T-cell (primary cell): Measurements from ENCODE around the gene STK33. TPM values are rescaled to one million over a fixed set of nuclear protein-coding genes. Genes with fewer than 3 reads are reported as not detected.

ENCODE experiments used
- ATAC-seq, 4 experiments: fragments of 200-7000 bp in 3 of 4; fragments of 150-1000 bp in 1 of 4; cut with Tn5 transposase; replicated peaks in 1 of 4; 1 replicate in 3 of 4; 2 replicates in 1 of 4; pipeline ENCODE4 v1.10.0; 2021; ENCODE audit warnings: moderate library complexity in 3 of 4, mild to moderate bottlenecking in 2 of 4, moderate number of reproducible peaks in 1 of 4
- CTCF ChIA-PET, 2 donors: fragments of 300-600 bp; sonication (Branson Sonifier 250); formaldehyde crosslinking; loops; one replicate each; lab custom pipeline; 2022; ENCODE audit warnings: antibody characterized with exemption in 2 of 2; lab: Charles Lee
- POLR2A ChIA-PET, 2 donors: fragments of 300-600 bp; sonication (Branson Sonifier 250); formaldehyde crosslinking; loops; one replicate each; lab custom pipeline; 2022; ENCODE audit warnings: antibody characterized with exemption in 2 of 2; lab: Charles Lee
- DNase-seq, 35 experiments: peaks; one replicate each; pipeline versions ENCODE4 v3.0.0 to v3.0.0-alpha.2; 2013 to 2023
- H3K27ac ChIP-seq: one replicate; pipeline ENCODE4 v1.5.1; 2013; ENCODE audit warnings: low read length
- H3K27me3 ChIP-seq, 2 experiments: replicated peaks in 1 of 2; 1 replicate in 1 of 2; 2 replicates in 1 of 2; pipeline versions ENCODE4 v1.6.1 to v1.7.0; 2013; ENCODE audit warnings: low read length in 1 of 2, mixed read lengths in 1 of 2; ENCODE audit not compliant: control insufficient read depth in 2 of 2, insufficient read depth in 2 of 2; ENCODE audit errors: extremely low read depth in 1 of 2
- H3K36me3 ChIP-seq, 2 donors: 1 replicate in 1 of 2; 2 replicates in 1 of 2; pipeline versions ENCODE4 v1.6.1 to v1.7.0; 2013; ENCODE audit warnings: low read length in 1 of 2; ENCODE audit not compliant: control insufficient read depth in 2 of 2, insufficient read depth in 1 of 2; ENCODE audit errors: extremely low read depth in 1 of 2
- H3K4me1 ChIP-seq, 2 experiments: 1 replicate in 1 of 2; 2 replicates in 1 of 2; pipeline versions ENCODE4 v1.6.1 to v1.7.0; 2013; ENCODE audit warnings: low read length in 2 of 2, mixed read lengths in 1 of 2; ENCODE audit not compliant: insufficient read depth in 2 of 2, control insufficient read depth in 1 of 2; ENCODE audit errors: extremely low read depth in 1 of 2
- H3K4me3 ChIP-seq, 2 donors: 1 replicate in 1 of 2; 2 replicates in 1 of 2; pipeline versions ENCODE4 v1.5.1 to v1.7.0; 2013; ENCODE audit warnings: mild to moderate bottlenecking in 2 of 2, low read length in 1 of 2, moderate library complexity in 1 of 2; ENCODE audit not compliant: control insufficient read depth in 1 of 2; ENCODE audit errors: extremely low read depth in 1 of 2
- H3K9me3 ChIP-seq: 2 replicates; pipeline ENCODE4 v1.7.0; 2013
- H3K27ac Mint-ChIP-seq, 2 donors: one replicate each; pipeline ENCODE4 v1.8.0; 2020 to 2021; ENCODE audit warnings: mild to moderate bottlenecking in 2 of 2, mixed read lengths in 2 of 2
- H3K27me3 Mint-ChIP-seq, 2 donors: one replicate each; pipeline ENCODE4 v1.8.0; 2021 to 2022; ENCODE audit warnings: mixed read lengths in 2 of 2
- H3K36me3 Mint-ChIP-seq: one replicate; pipeline ENCODE4 v1.8.0; 2021; ENCODE audit warnings: mixed read lengths
- H3K4me1 Mint-ChIP-seq, 3 donors: one replicate each; pipeline ENCODE4 v1.8.0; 2020 to 2022; ENCODE audit warnings: mixed read lengths in 3 of 3, mild to moderate bottlenecking in 1 of 3
- H3K4me3 Mint-ChIP-seq, 3 donors: one replicate each; pipeline ENCODE4 v1.8.0; 2020 to 2022; ENCODE audit warnings: mild to moderate bottlenecking in 3 of 3, mixed read lengths in 3 of 3, moderate library complexity in 3 of 3
- H3K9me3 Mint-ChIP-seq, 3 donors: one replicate each; pipeline ENCODE4 v1.8.0; 2020 to 2022; ENCODE audit warnings: mixed read lengths in 3 of 3
- WGBS: methylation state at CpG from one replicate; pipeline ENCODE4 v1.1.5; 2013; ENCODE audit warnings: missing lambda C conversion rate; ENCODE audit not compliant: insufficient coverage; 5-methylcytosine and 5-hydroxymethylcytosine counted together
- total RNA-seq, 35 experiments: library from RNA in 6 of 35; stranded (reverse) in 6 of 35; fragments of 120-200 nt in 1 of 35; gene quantifications; one replicate each; pipeline versions ENCODE4 v1.2.1 to v1.2.4 and lab custom pipeline; 2013 to 2026

The STK33 gene
- total RNA-seq, 5 donors from 2014 or later (not counting 1 experiment from before 2014, with no cell fraction given) = 0.30 to 1.5 (median 1.3) TPM

DNA sequence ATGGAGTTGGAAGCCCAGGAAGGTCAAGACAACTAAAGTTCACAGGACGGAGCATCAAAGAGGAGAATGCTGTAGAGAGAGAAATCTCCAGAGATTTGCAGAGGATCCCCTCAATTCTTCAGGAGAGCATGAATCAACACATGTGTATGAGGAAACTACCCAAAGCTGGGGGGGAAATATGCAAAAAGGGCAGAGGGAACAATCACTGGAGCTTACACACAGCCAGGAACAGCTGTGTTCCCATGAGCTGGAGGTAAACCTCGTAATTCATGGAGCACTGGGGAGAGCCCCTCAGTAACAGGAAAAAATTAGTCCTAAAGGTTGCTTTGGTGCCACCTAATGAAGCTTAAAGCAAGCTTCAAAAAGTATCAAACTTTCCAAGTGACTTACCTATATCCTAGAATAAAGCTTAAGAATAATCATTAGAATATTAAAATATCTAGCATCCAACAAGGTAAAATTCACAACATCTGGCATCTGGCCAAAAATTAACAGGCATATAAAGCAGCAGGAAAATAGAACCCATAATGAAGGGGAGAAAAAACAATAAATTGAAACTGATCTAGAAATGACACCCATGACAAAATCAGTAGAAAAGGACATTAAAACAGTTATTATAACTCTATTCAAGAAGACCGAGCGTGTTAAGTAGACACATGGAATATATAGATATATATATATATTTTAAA, 134.2 kb downstream of the STK33 start:
- CTCF ChIA-PET = no interaction called here
- Histone ChIP-seq H3K36me3 (no peaks in the 10 kb centered on the region), H3K9me3 (no peaks in the 10 kb centered on the region), H3K4me1 (no peaks in the 10 kb centered on the region), H3K27ac (no peak overlapping the region), H3K27me3 (no peaks in the 10 kb centered on the region), H3K4me3 (no peak overlapping the region)
- H3K27me3 Mint-ChIP-seq = peaks cover 4 to 19% of the 10 kb centered on the region in 2 donors
- WGBS = 80% methylated on average over 1 of the region's 4 CpGs
- H3K36me3 Mint-ChIP-seq = no peaks in the 10 kb centered on the region
- ATAC-seq (no peak), DNase-seq (no peak)
- H3K4me3 Mint-ChIP-seq = no peak overlapping the region
- no peaks in the 10 kb centered on the region for H3K9me3 Mint-ChIP-seq
- no peak overlapping the region for H3K27ac Mint-ChIP-seq
- no peaks in the 10 kb centered on the region for H3K4me1 Mint-ChIP-seq
- POLR2A ChIA-PET = no interaction called here

DNA sequence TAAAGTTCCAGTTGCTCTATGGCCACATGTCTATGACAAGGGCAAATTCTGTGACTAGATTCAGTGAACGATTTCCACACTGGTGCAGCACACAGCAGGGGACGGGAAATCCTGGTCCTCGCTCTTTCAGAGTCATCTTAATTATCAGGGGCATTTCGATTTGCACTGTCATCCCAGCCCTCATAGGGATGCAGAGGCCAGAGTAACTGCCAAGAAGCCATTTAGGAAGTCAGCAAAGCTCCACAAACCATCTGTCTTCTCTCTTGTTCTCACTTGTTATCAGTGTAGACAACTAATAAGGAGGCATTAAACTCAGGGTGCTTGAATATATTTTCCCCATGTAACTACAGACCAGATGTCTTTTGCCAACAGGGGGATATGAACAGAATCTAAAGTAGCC, 151.7 kb downstream of the STK33 start:
- Mint-ChIP-seq H3K27me3 (peaks cover 0 to 8% of the 10 kb centered on the region in 2 donors), H3K4me1 (no peaks in the 10 kb centered on the region), H3K36me3 (no peaks in the 10 kb centered on the region), H3K27ac (no peak overlapping the region), H3K9me3 (peaks cover 0 to 5% (median 0%) of the 10 kb centered on the region in 3 donors), H3K4me3 (no peak overlapping the region)
- Histone ChIP-seq H3K4me3 (no peak overlapping the region), H3K36me3 (no peaks in the 10 kb centered on the region), H3K27me3 (no peaks in the 10 kb centered on the region), H3K4me1 (no peaks in the 10 kb centered on the region), H3K9me3 (no peaks in the 10 kb centered on the region), H3K27ac (no peak overlapping the region)
- DNase-seq (no peak), ATAC-seq (no peak)
- 50% methylated on average over 3 of the region's 4 CpGs for WGBS
- POLR2A ChIA-PET = no interaction called here
- CTCF ChIA-PET = no interaction called here

DNA sequence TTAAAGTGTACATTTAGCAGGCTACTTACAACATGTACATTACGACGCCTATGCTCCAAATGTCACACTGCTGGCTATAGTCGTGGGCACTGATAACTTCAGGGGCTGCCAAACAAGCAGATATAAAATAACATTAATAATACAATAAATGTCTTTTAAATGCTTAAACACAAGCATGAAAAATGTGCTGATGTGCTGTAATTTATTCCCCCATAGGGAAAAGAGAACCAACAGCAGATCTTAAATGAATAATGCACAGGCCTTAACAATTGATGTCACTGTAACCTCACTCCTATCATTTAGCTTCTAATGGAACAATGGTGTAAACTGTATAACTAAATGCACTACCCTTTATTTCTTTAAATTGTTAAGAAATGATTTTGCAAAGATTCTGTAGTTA, 153.4 kb downstream of the STK33 start:
- ChIA-PET CTCF (no interaction called here), POLR2A (no interaction called here)
- no peaks in the 10 kb centered on the region for H3K27me3 ChIP-seq
- H3K4me1 ChIP-seq = no peaks in the 10 kb centered on the region
- DNase-seq (no peak), ATAC-seq (no peak)
- Mint-ChIP-seq H3K27ac (no peak overlapping the region), H3K27me3 (peaks cover 0 to 2% of the 10 kb centered on the region in 2 donors), H3K4me3 (no peak overlapping the region), H3K4me1 (no peaks in the 10 kb centered on the region), H3K36me3 (no peaks in the 10 kb centered on the region), H3K9me3 (no peaks in the 10 kb centered on the region)
- no CpG with 5 or more reads among the region's 3 CpGs for WGBS
- no peaks in the 10 kb centered on the region for H3K9me3 ChIP-seq
- H3K4me3 ChIP-seq = no peak overlapping the region
- H3K36me3 ChIP-seq = no peaks in the 10 kb centered on the region
- no peak overlapping the region for H3K27ac ChIP-seq

DNA sequence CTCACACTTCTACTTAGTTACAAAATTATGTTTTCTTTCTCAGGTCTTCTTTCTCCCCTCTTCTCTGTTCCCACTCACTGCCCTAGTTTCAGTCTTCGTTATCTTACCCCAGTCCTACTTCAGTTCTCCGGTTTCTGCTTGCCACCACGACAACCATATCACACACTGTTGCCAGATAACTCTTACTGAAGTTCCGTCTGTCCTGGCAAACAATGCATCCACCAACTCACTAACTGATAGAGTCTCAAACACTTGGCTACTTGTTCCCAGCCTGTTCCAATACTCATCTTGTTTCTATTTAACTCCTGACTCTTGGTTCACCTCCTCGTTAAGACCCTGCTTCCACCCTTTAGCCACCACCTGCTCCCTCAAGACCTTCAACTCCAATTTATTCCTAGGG, 164.5 kb downstream of the STK33 start:
- no peaks in the 10 kb centered on the region for H3K36me3 ChIP-seq
- H3K27me3 ChIP-seq = no peaks in the 10 kb centered on the region
- Mint-ChIP-seq H3K27ac (no peak overlapping the region), H3K4me3 (no peak overlapping the region), H3K27me3 (peaks cover 6 to 10% of the 10 kb centered on the region in 2 donors), H3K9me3 (no peaks in the 10 kb centered on the region), H3K4me1 (no peaks in the 10 kb centered on the region), H3K36me3 (no peaks in the 10 kb centered on the region)
- no peak overlapping the region for H3K27ac ChIP-seq
- WGBS = 49% methylated on average over 5 of the region's 5 CpGs
- ChIA-PET POLR2A (no interaction called here), CTCF (no interaction called here)
- ATAC-seq (no peak), DNase-seq (no peak)
- H3K4me3 ChIP-seq = no peak overlapping the region
- no peaks in the 10 kb centered on the region for H3K4me1 ChIP-seq
- no peaks in the 10 kb centered on the region for H3K9me3 ChIP-seq

DNA sequence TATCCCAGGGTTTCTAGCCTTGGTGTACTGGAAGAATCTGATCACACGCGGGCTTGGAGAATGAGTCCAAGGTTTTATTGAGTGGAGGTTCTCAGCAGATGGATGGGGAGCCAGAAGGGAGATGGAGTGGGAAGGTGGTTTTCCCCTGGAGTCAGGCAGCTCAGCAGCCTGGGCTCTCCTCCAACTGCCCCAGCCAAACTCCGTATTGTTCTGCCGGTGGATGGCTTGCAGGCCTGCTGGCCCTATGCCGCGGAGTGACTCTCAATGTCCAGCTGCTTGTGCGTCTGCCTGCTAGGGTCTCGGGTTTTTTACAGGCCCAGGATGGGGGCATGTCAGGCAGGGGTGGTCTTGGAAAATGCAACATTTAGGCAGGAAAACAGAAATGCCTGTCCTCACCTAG, 168.0 kb downstream of the STK33 start:
- H3K27me3 ChIP-seq = no peaks in the 10 kb centered on the region
- no peak overlapping the region for H3K27ac Mint-ChIP-seq
- ATAC-seq = no peak
- WGBS = 92% methylated on average over 2 of the region's 8 CpGs
- no peaks in the 10 kb centered on the region for H3K4me1 Mint-ChIP-seq
- ChIA-PET CTCF (no interaction called here), POLR2A (no interaction called here)
- no peaks in the 10 kb centered on the region for H3K9me3 ChIP-seq
- H3K4me3 ChIP-seq = no peak overlapping the region
- H3K9me3 Mint-ChIP-seq = no peaks in the 10 kb centered on the region
- H3K4me3 Mint-ChIP-seq = no peak overlapping the region
- no peak overlapping the region for H3K27ac ChIP-seq
- no peak for DNase-seq
- H3K27me3 Mint-ChIP-seq = peaks cover 6% of the 10 kb centered on the region in 2 donors
- H3K36me3 ChIP-seq = no peaks in the 10 kb centered on the region
- H3K4me1 ChIP-seq = no peaks in the 10 kb centered on the region
- no peaks in the 10 kb centered on the region for H3K36me3 Mint-ChIP-seq

DNA sequence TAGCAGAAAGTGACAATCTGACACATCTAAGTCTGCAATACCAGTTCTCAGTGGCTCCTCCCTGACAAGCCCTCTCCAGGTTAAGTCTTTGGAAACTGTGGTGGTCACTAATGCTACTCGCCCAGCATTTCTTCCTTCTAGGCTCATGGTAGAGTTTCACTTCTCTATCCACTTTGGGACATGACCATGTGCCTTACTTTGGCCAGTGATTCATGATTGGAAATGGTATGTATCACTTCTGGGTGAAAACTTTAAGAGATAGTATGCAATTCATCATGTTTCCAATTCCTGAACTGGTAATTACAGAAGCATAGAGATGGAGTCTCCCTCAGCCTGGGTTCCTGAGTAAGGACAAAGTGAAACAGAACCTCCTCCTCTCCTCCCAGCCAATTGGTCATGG, 178.8 kb downstream of the STK33 start:
- Mint-ChIP-seq H3K4me1 (no peaks in the 10 kb centered on the region), H3K4me3 (no peak overlapping the region), H3K36me3 (no peaks in the 10 kb centered on the region), H3K9me3 (no peaks in the 10 kb centered on the region), H3K27me3 (no peaks in the 10 kb centered on the region), H3K27ac (no peak overlapping the region)
- POLR2A ChIA-PET = no interaction called here
- WGBS = no CpG with 5 or more reads among the region's 1 CpG
- Histone ChIP-seq H3K27ac (no peak overlapping the region), H3K4me1 (no peaks in the 10 kb centered on the region), H3K9me3 (no peaks in the 10 kb centered on the region), H3K4me3 (no peak overlapping the region), H3K36me3 (no peaks in the 10 kb centered on the region), H3K27me3 (no peaks in the 10 kb centered on the region)
- ATAC-seq (no peak), DNase-seq (no peak)
- CTCF ChIA-PET = no interaction called here
